ENCODE results near the gene ARHGAP6.

DNA sequence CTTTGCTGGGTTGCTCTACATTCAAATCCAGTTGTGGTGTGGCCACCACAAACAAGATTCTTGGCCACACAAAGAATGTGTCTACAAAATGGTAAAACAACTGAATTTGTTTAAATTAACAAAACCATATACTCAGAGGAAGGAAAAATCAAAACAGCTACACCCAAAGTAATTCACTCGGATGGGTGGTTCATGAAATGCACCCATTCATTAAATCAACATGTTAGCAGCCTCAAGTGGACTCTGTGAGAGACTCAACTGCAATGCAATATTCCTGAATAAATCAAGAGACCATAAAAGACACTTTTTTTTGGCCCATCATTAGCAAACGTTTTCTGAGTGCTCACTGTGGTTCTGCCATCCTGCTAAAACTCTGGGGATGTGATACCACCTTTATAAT lies 383.7 kb downstream of the ARHGAP6 start:
- TF ChIP-seq POLR2A (IDR thresholded peaks at IDR 0.05) (no peak), EP300 (IDR thresholded peaks at IDR 0.05) (no peak)
- TF ChIP-seq, protein P1, sequence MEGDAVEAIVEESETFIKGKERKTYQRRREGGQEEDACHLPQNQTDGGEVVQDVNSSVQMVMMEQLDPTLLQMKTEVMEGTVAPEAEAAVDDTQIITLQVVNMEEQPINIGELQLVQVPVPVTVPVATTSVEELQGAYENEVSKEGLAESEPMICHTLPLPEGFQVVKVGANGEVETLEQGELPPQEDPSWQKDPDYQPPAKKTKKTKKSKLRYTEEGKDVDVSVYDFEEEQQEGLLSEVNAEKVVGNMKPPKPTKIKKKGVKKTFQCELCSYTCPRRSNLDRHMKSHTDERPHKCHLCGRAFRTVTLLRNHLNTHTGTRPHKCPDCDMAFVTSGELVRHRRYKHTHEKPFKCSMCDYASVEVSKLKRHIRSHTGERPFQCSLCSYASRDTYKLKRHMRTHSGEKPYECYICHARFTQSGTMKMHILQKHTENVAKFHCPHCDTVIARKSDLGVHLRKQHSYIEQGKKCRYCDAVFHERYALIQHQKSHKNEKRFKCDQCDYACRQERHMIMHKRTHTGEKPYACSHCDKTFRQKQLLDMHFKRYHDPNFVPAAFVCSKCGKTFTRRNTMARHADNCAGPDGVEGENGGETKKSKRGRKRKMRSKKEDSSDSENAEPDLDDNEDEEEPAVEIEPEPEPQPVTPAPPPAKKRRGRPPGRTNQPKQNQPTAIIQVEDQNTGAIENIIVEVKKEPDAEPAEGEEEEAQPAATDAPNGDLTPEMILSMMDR (IDR thresholded peaks at IDR 0.05) = no peak
